Mammary epithelial cell (primary cell): Measurements from ENCODE around the gene LPP.

ENCODE experiments used
- EZH2 ChIP-seq: IDR thresholded peaks from 2 replicates; pipeline ENCODE4 v1.6.1; 2012; ENCODE audit warnings: low read length, inconsistent platforms, borderline replicate concordance
- TF ChIP-seq, protein P1 (sequence below), 2 donors: IDR thresholded peaks in 1 of 2; conservative IDR thresholded peaks in 1 of 2; 2 replicates each; pipeline ENCODE4 v1.5.1; 2011 to 2012; ENCODE audit warnings: inconsistent platforms in 2 of 2, low read length in 2 of 2, mild to moderate bottlenecking in 2 of 2, control low read depth in 1 of 2, low read depth in 1 of 2; ENCODE audit not compliant: insufficient read depth in 1 of 2; ENCODE audit errors: extremely low read depth in 1 of 2

DNA sequence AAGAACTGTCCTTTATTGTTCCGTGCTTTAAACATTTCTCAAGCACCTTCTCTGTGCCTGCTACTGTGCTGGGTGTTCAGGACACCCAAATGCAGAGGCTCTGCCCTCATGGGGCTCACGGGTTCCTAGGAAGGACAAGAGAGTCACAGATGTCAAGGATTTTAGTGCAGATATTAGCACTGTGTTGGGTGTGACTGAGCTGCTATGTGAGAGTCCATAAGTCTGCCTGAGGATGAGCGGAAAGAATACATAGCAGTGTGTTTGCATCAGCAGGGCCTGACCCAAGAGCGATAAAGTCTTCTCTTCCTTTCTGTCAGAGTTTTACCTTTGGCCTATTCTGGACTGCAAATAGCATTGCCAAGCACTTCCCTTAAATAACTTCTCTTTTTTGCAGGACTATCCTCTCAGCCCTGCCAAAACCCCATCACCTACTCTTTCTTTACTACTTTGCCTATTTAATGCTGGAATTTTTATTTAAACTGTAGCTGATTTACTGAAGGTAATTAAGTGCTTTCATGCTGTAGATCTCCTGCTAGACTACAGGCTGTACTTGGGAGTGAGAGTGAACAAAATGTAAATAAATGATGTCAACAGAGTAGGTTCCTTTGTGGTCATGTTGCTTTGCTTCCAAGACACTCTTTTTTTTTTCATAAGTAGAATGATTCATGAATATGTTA is 558.4 kb downstream of the LPP start:
- TF ChIP-seq, protein P1, sequence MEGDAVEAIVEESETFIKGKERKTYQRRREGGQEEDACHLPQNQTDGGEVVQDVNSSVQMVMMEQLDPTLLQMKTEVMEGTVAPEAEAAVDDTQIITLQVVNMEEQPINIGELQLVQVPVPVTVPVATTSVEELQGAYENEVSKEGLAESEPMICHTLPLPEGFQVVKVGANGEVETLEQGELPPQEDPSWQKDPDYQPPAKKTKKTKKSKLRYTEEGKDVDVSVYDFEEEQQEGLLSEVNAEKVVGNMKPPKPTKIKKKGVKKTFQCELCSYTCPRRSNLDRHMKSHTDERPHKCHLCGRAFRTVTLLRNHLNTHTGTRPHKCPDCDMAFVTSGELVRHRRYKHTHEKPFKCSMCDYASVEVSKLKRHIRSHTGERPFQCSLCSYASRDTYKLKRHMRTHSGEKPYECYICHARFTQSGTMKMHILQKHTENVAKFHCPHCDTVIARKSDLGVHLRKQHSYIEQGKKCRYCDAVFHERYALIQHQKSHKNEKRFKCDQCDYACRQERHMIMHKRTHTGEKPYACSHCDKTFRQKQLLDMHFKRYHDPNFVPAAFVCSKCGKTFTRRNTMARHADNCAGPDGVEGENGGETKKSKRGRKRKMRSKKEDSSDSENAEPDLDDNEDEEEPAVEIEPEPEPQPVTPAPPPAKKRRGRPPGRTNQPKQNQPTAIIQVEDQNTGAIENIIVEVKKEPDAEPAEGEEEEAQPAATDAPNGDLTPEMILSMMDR (conservative IDR thresholded peaks at IDR 0.05 in 1 of 2, IDR thresholded peaks at IDR 0.05 in 1 of 2; ENCODE audit: extremely low read depth in 1 of 2, insufficient read depth in 1 of 2, low read depth in 1 of 2, low read length in 2 of 2): no peak
- no peak for TF ChIP-seq EZH2
